HG02884 (cell line): Measurements from ENCODE around the gene ITPK1.

Experiments
- ATAC-seq: cut with Tn5 transposase; IDR thresholded peaks from one replicate; pipeline ENCODE4 v1.9.1; 2021; ENCODE audit warnings: mild to moderate bottlenecking, moderate library complexity; ENCODE audit not compliant: unreplicated experiment

The ITPK1 gene

GRCh38 chr14:92994942-92995341 lies 120.8 kb downstream of the ITPK1 start:
- no peak for ATAC-seq

GRCh38 chr14:92994131-92994676 lies 121.5 kb downstream of the ITPK1 start:
- no peak for ATAC-seq

DNA sequence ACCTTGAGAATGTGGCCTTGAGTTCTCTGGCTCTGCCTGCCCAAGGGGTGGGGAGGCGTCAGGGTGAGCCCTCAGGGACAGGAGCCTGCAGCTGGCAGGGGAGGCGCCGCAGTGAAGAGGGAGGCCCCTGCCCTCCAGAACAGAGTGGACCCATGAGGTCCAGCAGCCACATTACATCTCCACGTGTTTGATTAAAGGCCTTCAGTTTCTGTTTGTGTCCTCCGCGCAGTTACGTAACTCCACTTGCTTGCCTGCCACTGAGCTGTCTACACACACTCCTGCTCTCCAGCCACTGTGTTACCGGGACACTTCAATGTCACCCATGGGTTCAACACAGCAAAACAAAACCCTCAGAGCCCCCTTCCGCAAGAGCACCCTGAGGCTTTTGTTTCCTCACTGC lies 122.4 kb downstream of the ITPK1 start:
- ATAC-seq = no peak

DNA sequence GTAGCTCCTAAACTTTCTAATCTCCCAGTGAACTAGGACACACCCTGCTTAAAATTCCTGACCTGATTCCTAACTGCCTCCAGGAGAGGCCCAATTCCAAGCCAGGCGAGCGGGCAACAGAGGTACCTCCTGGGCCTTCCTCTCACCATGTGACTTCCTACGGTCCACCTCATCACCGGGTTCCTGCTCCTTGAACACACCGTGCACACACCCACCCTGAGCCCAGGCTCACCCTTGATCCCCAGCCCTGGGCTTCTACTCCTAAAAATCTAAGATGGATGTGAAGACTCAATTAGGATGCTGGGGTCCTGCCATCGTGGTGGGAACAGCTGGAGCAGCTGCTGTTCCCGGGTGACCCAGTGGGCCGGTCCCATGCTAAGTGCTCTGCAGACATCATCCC lies 124.2 kb downstream of the ITPK1 start:
- ATAC-seq = no peak

DNA sequence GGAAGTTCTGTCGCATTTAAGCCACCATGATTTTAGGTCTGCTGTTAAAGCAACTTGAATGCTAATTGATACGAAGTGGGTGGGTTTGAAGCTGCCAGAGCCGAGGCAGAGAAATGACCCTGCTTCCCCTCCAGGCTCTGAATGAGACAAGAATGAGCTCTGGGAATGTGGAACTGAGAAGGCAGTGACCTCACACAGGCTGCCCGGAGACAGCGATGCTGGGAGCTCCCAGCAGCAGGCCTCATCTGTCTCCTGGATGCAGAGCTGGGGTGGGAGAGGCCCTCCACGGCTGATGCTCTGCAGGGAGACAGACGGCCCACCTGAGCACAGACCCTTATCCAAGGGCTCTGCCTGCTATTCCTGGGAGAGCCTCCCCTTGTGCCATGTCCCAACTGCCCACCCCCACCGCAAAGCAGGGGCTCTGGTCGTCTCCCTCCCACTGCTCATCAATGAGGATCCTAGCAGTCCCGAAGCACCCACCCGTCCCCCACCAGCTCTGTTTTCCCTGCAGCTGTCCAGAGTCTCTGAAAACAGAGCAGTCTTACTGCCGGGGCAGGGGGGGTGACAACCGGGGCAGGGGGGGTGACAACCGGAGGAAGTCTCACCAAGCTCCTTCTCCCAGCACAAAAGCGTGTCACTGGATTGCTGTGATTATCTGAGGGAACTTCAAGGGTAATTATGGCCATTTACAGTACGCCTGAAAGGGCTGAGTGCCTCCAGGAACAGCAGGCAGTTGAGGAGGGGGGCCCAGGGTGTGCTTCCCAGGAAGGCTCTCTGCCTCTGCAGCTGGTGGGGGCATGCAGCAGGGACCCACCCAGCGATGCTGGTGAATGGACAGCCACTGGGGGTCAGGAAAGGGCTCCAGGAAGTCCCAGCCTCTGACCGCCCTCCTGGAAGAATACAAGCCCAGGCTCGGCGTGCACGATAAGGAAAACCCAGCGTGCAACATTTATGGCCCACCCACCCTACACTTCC lies 125.0 kb downstream of the ITPK1 start:
- ATAC-seq = no peak

DNA sequence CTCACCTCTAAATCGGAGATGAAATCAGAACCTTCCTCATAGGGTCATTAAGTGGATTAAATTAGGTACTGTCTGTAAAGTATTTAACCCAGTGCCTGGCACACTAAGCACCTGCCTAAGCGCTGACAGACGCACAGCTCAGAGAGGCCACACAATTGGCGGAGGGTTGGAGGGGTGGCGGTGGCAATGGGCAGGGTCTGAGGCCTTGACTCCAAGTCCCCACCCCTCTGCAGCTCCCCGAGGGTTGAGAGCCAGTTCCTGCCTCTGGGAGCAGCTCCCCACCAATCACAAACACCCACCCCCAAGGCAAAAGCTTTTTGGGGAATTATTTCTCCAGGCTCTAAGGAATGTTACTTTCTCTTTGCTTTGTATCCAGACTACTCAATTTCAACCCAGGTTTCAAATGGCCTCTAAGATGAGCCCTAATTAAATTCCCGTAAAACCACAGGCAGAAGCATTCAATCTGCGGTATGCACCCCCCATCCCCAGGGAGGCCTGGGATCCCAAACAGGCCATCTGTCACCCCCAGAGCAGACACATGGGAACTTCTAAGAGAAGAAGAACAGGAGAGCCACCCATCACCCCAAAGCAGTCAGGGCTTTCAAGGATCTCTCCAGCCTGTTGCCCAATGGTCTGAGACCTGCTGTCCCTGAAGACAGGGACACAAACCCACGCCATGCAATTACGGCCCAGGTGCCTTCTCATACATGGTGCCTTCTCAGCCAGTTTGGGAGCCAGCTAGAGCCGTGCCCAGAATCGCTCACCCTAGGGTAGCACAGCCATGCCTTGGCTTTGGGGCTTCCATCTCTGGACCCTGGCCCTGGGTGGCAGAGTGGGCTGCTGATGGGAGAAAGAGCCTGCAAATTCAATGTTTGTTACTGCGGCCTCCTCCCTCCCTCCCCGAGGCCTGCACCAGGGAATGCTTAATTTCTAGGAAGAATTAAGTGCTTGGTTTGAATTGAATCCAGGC lies 126.7 kb downstream of the ITPK1 start:
- no peak for ATAC-seq

- ATAC-seq = no peak
Observed at GRCh38 chr14:92987713-92988510, 127.8 kb downstream of the ITPK1 start.

- ATAC-seq = no peak
Observed at GRCh38 chr14:92987148-92987570, 128.6 kb downstream of the ITPK1 start.

DNA sequence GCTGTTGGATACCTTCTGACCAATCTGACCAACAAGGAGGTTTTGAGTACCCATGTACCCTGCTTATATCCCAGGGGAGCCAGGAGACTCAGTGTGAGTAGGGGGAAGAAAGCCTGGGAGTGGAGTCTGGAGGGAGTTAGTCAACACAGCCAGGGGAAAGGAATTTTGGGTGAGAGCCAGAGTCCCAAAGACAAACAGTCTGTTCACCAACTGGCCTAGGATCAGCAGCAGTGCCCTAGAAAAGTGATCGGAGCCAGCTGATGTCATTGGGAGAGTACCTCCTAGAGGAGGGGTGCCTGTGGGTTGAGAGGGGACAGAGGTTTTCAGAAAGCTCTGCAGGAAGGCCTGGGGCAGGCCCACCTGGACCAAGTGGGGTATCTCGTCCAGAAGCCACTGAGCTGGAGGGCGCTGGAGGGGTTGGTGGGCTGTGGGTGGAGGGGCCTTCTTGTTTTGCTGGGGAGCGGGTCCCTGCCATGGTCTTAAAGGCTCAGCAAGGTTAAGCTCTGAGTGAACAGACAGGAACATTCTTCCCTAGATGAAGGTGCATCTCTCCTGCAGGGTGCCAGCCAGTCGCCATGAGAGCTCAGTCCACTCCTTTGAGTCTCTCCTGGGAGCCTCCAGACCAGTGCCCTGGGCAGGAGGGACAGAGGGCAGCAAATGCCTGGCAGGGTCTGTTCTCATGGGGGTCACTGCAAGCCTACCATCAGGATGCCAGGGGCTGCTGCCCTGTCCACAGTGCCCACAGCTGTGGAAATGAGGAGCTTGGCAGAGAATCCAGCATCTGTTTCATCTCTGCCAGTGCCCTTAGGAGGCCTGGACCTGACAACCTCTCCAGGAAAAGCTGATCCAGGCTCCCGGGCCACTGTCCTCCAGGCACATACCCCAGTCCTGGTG lies 129.2 kb downstream of the ITPK1 start:
- no peak for ATAC-seq

GRCh38 chr14:92985521-92985920 lies 130.2 kb downstream of the ITPK1 start:
- no peak for ATAC-seq

DNA sequence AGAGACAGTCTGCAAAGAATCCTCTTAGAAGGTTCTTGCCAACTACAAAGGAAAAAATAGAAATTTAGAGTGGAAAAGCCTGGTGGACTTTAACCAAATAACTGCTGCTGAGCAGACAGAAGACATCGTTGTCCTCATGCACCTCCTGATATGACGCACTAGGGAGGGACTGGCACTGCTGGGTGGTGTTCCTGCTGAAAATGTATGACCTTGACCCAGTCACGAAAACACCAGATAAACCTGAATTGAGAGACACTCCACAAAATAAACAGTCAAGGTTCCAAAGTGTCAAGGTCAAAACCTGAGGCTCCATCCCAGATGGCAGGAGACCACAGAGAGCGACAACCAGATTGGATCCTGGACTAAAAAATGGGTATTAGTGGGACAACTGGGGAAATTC lies 130.8 kb downstream of the ITPK1 start:
- ATAC-seq = no peak

- no peak for ATAC-seq
Observed at GRCh38 chr14:92984082-92984788, 131.5 kb downstream of the ITPK1 start.

DNA sequence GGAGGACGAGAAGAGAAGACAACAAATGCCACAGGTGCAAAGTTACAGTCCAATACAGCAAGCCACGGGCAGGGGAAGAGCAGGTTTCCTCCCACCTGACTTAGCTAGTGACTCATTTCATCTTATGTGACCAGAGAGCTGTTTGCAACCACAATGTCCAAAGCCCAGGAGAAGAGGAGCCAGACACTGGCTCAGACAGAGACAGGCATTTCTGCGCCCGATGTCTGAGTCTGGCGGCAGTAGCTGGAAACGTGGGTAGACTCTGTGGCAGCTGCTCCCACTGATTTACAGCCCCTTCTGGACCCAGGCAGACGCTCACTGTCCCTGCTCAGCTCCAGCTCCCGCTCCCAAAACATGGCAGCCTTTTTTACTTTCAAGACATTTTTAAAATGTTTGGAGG lies 132.8 kb downstream of the ITPK1 start:
- no peak for ATAC-seq

GRCh38 chr14:92981726-92982125 lies 134.0 kb downstream of the ITPK1 start:
- no peak for ATAC-seq

DNA sequence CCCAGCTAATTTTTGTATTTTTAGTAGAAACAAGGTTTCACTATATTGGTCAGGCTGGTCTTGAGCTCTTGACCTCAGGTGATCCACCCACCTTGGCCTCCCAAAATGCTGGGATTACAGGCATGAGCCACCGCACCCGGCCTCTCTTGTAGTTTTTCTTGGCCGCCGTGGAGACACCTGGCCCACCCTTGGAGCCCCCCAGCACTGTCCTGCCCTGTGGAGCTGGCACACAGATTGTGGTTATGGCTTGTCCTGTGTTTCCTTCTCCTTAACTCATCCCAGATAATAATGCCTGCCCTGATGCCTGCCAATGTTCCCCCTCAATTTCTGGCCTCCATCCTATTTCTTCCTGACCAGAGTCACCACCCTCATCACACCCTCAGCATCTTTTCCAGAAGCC lies 134.9 kb downstream of the ITPK1 start:
- no peak for ATAC-seq

DNA sequence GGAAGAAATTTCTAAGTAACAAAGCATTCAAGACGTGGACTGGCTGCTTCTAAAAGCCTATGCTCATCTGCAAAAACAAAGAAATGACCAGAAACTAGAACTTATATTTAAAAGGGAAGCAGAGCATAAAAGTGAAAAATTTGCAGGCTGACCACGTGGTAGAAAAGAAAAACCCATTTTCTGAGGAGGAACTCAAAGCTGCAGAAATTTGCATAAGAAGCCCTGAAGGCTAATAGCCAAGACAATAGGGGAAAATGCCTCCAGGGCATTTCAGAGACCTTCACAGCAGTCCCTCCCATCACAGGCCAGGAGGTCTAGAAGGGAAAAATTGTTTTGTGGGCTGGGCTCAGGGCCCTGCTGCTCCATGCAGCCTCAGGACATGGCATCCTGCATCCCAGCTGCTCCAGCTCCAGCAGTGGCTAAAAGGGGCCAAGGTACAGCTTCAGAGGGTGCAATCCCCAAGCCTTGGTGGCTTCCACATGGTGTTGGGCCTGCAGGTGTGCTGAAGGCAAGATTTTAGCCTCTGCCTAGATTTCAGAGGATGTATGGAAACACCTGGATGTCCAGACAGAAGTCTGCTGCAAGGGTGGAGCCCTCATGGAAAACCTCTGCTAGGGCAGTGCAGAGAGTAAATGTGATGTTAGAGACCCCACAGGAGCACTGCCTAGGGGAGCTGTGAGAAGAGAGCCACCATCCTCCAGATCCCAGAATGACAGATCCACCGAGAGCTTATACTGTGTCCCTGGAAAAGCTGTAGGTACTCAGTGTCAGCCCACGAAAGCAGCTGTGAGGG lies 137.3 kb downstream of the ITPK1 start:
- no peak for ATAC-seq

- ATAC-seq = no peak
Observed at GRCh38 chr14:92976268-92976667, 139.5 kb downstream of the ITPK1 start.
